GM06990 (cell line): Measurements from ENCODE around the gene GNAQ.
A peak's percentile ranks its signal among the peaks of the same experiment; 100 is the strongest.

Experiments
- DNase-seq: peaks from one replicate; pipeline ENCODE4 v3.0.0-alpha.2; 2011; ENCODE audit not compliant: insufficient read length; ENCODE audit errors: extremely low read depth
- H3K27me3 ChIP-seq: replicated peaks from 2 replicates; pipeline ENCODE4 v1.6.0; 2011; ENCODE audit warnings: low read length; ENCODE audit not compliant: control insufficient read depth, insufficient read depth
- H3K36me3 ChIP-seq: 2 replicates; pipeline ENCODE4 v1.5.1; 2011; ENCODE audit warnings: low read length; ENCODE audit not compliant: control insufficient read depth, insufficient read depth
- H3K4me3 ChIP-seq: replicated peaks from 2 replicates; pipeline ENCODE4 v1.5.1; 2011; ENCODE audit warnings: low read depth, mild to moderate bottlenecking, control low read depth, low read length
- TF ChIP-seq, protein P1 (sequence below): IDR thresholded peaks from 2 replicates; pipeline ENCODE4 v1.5.1; 2011; ENCODE audit warnings: low read length, control low read depth, mild to moderate bottlenecking, inconsistent platforms; ENCODE audit not compliant: insufficient read depth, poor library complexity, severe bottlenecking

GNAQ gene

DNA sequence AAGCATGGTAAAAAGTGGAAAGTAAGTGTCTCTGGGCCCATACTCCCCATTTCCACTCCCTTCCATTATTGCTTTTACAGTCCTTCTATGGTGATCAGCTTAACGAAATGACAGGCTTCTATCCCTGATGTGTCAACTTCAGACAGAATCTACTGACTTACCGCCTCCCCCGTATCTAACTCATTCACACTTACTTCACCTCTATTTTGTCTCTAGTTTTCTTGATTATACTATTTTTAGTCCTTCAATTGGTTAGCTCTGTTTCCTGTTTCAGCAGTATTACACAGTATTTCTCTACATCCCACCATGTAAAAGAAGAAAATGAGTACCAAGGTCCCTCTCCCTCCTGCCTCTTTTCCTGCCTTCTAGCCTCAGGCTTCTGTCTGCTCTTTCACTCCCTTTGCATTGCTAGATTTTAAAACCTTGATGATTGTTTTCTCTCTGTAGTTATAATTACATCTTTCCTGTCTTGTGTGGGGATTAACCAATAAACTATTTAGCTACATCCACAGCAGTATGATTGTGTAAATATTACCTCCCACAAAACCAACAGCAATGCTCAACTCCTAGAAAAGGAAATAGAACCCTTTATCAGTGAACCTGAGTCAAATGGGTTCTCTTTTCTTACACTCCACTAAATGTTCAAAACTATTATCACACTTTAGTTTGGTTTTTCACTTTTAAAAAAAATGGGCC, 53.4 kb downstream of the GNAQ start:
- no peak overlapping the region for H3K4me3 ChIP-seq
- no peaks in the 10 kb centered on the region for H3K27me3 ChIP-seq
- no peaks in the 10 kb centered on the region for H3K36me3 ChIP-seq
- TF ChIP-seq, protein P1, sequence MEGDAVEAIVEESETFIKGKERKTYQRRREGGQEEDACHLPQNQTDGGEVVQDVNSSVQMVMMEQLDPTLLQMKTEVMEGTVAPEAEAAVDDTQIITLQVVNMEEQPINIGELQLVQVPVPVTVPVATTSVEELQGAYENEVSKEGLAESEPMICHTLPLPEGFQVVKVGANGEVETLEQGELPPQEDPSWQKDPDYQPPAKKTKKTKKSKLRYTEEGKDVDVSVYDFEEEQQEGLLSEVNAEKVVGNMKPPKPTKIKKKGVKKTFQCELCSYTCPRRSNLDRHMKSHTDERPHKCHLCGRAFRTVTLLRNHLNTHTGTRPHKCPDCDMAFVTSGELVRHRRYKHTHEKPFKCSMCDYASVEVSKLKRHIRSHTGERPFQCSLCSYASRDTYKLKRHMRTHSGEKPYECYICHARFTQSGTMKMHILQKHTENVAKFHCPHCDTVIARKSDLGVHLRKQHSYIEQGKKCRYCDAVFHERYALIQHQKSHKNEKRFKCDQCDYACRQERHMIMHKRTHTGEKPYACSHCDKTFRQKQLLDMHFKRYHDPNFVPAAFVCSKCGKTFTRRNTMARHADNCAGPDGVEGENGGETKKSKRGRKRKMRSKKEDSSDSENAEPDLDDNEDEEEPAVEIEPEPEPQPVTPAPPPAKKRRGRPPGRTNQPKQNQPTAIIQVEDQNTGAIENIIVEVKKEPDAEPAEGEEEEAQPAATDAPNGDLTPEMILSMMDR, result no peak
- no peak for DNase-seq

- no peak for DNase-seq
- no peaks in the 10 kb centered on the region for H3K27me3 ChIP-seq
- H3K4me3 ChIP-seq, result no peak overlapping the region
- TF ChIP-seq, protein P1, result peak; percentile 49
- H3K36me3 ChIP-seq, result no peaks in the 10 kb centered on the region
Observed at GRCh38 chr9:77977210-77977611, 54.4 kb downstream of the GNAQ start.

DNA sequence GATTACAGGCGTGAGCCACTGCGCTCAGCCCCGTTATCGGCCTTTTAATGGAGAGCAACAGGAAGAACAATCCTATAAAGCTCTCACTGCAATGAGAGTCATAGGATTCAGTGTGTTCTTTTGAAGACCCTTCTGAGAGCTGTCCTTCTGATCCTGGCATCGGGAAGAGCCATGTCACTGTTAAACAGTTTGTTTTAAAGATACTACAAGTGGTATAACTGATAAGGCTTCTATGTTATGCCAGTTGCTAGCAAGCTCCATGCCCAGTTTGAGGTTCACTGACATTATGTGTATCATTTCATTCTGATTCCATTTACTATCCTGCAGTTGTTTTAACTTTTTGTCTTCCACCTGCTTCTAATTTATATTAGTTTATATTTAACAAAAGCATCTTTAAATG, 55.8 kb downstream of the GNAQ start:
- DNase-seq, result no peak
- H3K4me3 ChIP-seq, result no peak overlapping the region
- no peaks in the 10 kb centered on the region for H3K36me3 ChIP-seq
- TF ChIP-seq, protein P1, result no peak
- no peaks in the 10 kb centered on the region for H3K27me3 ChIP-seq

DNA sequence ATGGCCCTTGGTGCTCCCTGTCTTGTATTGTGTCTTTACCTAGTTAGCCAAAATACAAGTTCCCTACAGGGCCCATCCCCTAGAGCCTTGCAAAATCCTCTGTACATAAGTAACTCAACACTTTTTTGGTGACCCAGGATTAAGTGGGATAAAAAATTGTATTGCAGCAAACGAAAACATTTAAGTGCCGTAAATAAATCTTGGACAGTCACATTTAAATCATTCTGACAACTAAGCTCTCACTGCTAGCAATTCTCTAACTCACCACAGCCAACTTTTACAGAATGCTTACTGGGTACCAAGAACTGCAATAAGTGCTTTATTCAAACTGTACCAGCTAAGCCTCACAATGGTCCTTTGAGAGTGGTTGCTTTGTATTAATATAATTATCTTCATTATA, 56.6 kb downstream of the GNAQ start:
- Histone ChIP-seq H3K27me3 (no peaks in the 10 kb centered on the region), H3K36me3 (no peaks in the 10 kb centered on the region), H3K4me3 (no peak overlapping the region)
- no peak for DNase-seq
- TF ChIP-seq, protein P1, result no peak

DNA sequence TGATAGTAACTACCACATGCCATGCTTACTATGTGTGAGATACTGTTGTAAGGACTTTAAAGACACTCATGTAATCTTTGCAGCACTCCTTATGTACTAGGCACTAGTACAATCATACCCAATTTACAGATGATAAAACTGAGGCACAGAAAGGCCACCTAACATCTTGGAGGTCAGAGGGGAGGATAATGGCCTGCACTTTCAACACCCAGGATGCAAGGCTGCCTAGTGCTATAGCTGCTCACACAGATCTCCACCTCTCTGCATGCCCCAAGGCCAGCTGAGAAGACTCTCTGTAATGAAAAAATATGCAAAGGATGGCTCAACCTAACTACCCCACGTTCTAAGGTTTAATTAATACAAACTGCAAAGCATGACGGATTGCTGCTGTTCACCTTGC, 57.2 kb downstream of the GNAQ start:
- TF ChIP-seq, protein P1, result no peak
- Histone ChIP-seq H3K4me3 (no peak overlapping the region), H3K36me3 (no peaks in the 10 kb centered on the region), H3K27me3 (no peaks in the 10 kb centered on the region)
- no peak for DNase-seq

GRCh38 chr9:77969083-77969482, 62.5 kb downstream of the GNAQ start:
- no peak overlapping the region for H3K4me3 ChIP-seq
- H3K36me3 ChIP-seq, result no peaks in the 10 kb centered on the region
- TF ChIP-seq, protein P1, result no peak
- no peak for DNase-seq
- no peaks in the 10 kb centered on the region; the same call in 1 of the 2 replicates for H3K27me3 ChIP-seq
